HG03439 (cell line): ENCODE data around the gene NODAL.

Experiments
- ATAC-seq: cut with Tn5 transposase; IDR thresholded peaks from one replicate; pipeline ENCODE4 v1.9.1; 2021; ENCODE audit warnings: mild to moderate bottlenecking, moderate library complexity; ENCODE audit not compliant: unreplicated experiment

NODAL gene

GRCh38 chr10:70465278-70465677, 23.8 kb upstream of the NODAL start:
- ATAC-seq = no peak

DNA sequence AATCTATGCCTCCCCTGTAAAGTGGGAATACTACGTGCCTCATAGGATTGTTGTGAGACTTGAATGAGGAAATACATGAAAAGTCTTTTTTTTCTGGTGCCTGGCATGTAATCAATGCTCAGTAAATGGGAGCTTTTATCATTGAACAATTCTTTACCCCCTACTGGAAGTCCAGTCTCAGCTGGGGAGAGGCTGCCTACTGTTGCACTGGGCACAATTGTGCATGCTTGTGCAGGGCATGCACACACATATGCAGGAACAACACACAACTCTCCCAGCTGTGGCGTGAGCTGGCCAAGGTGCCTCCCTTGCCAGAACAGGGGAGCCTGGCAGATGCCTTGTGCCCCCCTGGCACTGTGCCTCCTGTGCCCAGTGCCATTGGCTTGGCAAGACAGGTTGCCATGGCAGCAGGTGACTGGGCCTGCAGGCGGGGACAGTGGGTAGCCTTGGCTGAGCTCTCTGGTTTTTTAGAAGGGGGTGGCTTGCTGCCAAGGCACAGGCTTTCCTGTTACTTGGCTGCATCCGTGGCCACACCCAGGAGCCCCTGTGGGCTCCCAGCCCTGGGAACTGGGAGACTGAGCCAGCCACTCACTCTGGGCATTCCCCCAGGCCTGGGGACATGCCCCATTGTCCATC, 21.0 kb upstream of the NODAL start:
- no peak for ATAC-seq

- no peak for ATAC-seq
Observed at GRCh38 chr10:70461397-70462348, 20.2 kb upstream of the NODAL start.

GRCh38 chr10:70459774-70460490, 18.5 kb upstream of the NODAL start:
- ATAC-seq = no peak

- ATAC-seq = no peak
Observed at GRCh38 chr10:70459061-70459773, 17.7 kb upstream of the NODAL start.

GRCh38 chr10:70458329-70459060, 17.0 kb upstream of the NODAL start:
- ATAC-seq = no peak

GRCh38 chr10:70457759-70458305, 16.4 kb upstream of the NODAL start:
- no peak for ATAC-seq

GRCh38 chr10:70456164-70456563, 14.7 kb upstream of the NODAL start:
- ATAC-seq = no peak

GRCh38 chr10:70455213-70455630, 13.7 kb upstream of the NODAL start:
- no peak for ATAC-seq

- no peak for ATAC-seq
Observed at GRCh38 chr10:70448236-70448635, 6.8 kb upstream of the NODAL start.

DNA sequence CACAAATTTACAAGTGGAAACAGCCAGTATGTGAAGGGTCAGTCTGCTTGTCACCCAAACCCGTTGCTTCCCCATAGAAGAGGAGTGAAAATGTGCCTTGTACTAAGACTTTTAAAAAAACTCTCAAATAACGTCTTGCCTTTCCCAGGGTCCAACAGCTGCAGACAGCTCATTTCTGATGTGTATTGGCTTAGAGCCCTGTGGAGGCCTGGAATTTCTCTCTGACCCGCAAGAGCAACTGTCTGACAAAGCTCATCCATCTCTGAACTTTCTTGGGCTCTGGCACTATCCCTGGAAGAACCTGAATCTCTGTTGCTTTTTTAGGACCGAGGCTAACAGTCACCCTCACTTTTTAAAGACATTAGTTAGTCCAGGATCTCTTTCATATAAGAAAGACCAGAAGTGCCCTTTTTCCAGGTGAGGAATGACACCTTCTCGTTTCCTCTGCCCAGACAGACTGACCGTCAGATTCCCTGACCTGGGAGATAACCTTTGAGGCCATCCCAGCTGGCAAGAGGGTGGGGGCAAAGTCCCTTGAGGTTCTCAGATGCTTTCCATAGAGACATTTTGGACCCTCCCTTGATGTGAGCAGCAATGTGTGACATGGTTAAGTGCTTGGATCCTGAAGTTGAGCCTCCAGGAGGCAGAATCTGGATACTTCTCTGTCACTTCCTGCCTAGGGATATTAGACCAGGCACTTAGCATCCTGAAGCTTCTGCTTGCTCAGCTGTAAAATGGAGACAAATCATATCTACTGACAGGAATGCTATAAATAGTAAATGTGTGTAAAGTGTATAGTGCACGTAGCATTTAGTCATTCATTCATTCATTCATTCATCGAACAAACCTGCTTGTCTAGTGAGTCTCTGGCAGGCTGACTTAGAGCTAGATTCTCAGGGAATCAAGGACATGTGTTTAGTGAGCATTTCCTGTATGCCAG, 4.5 kb upstream of the NODAL start:
- ATAC-seq = no peak

GRCh38 chr10:70444744-70445143, 3.3 kb upstream of the NODAL start:
- no peak for ATAC-seq

DNA sequence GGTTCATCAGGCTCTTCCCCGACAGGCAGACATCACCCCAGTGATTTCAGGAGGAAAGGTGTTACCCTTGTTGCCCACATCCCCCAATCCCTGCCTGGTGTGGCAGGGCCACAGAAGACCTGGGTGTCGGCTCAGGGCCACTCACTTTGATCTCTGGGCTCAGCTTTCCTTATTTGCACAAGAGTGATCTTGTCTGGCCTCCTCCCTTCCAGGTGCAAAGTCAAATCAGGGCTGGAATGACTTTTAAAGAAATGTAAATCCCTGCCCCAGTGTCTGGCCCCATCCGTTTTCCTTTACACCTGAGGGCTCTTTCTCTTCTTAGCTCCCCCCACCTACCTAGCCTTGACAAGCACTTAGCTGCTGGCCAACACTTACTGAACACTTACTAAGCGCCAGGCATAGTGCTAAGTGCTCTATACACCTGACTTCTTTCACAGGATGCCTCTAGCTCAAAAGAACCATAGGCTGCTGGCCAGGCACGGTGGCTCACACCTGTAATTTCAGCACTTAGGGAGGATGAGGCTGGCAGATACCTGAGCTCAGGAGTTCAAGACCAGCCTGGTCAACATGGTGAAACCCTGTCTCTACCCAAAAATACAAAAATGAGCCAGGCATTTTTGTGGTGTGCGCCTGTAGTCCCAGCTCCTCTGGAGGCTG, 979 bp upstream of the NODAL start:
- ATAC-seq = no peak

DNA sequence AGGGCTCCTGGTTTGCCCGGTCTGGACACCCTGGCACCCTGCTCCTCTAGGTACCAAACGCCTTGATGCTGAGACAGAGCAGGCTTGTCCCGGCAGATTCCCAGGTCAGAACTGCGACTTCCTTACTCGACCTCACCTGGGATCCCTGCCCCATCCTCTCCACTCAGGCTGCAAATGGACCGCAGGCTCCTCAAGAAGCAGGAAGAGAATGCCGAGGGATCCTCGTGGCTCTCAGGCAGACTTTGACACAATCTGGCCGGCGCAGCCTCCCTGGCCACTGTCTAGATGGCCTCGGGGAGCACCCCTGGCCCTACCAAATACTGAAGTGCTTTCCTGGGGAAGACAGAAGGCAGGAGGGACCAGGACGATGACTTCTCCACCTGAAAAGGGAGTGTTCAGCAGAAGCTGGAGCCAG, 421 bp upstream of the NODAL start:
- ATAC-seq = no peak

GRCh38 chr10:70440296-70441160, 953 bp downstream of the NODAL start:
- no peak for ATAC-seq

DNA sequence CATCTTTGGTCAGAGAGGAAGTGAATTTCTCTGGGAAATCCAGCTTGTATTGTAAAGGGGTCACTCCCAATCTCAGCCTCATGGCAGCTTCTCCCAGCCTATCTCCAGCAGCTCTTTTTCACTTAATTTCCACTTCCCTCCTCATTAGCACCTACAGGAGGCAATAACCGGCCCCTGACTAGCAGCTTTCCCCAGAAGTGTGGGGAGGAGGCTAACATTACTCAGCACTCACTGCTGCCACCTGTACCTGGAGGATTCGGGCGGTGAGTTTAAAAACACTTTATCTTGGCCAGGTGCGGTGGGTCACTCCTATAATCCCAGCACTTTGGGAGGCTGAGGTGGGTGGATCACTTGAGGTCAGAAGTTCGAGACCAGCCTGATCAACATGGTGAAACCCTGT, 3.8 kb downstream of the NODAL start:
- ATAC-seq = no peak
